Measurements from ENCODE around the gene CLEC3B.
"Not testable (repeated sequence)": the region's sequence is repeated elsewhere in the genome, so short reads cannot be mapped to it uniquely, and the experiment has no call there.

CLEC3B gene

GRCh38 chr3:45026038-45026437, at the start of gene CLEC3B:
Gene CLEC3B, plus strand, starts transcription at chr3:45026303. Its CDS starts 60 bp downstream, at chr3:45026363.
- no peak for DNase-seq

- DNase-seq: no peak
These were observed 44.9 kb upstream of the CLEC3B start for GRCh38 chr3:44981220-44981619.

GRCh38 chr3:44981751-44982150, 44.4 kb upstream of the CLEC3B start:
- DNase-seq: no peak

- no peak for DNase-seq
These were observed 43.3 kb upstream of the CLEC3B start for GRCh38 chr3:44982817-44983216.

GRCh38 chr3:44983484-44983941, 42.6 kb upstream of the CLEC3B start:
- no peak for DNase-seq

GRCh38 chr3:44984335-44984734, 41.8 kb upstream of the CLEC3B start:
- DNase-seq: no peak

GRCh38 chr3:44986330-44986729, 39.8 kb upstream of the CLEC3B start:
- not testable (repeated sequence) for DNase-seq

GRCh38 chr3:44987332-44987731, 38.8 kb upstream of the CLEC3B start:
- no peak for DNase-seq

- no peak for DNase-seq
These were observed 38.0 kb upstream of the CLEC3B start for GRCh38 chr3:44988073-44988472.

- DNase-seq: no peak
These were observed 37.0 kb upstream of the CLEC3B start for GRCh38 chr3:44989141-44989540.

- DNase-seq: no peak
These were observed 36.3 kb upstream of the CLEC3B start for GRCh38 chr3:44989636-44990373.

GRCh38 chr3:44991326-44991725, 34.8 kb upstream of the CLEC3B start:
- DNase-seq: no peak

- no peak for DNase-seq
These were observed 33.3 kb upstream of the CLEC3B start for GRCh38 chr3:44992555-44993470.

- no peak for DNase-seq
These were observed 32.5 kb upstream of the CLEC3B start for GRCh38 chr3:44993471-44994205.

GRCh38 chr3:44995142-44995770, 30.8 kb upstream of the CLEC3B start:
- peak; percentile 23 for DNase-seq

- no peak for DNase-seq
These were observed 29.5 kb upstream of the CLEC3B start for GRCh38 chr3:44996556-44996969.

GRCh38 chr3:44999782-45000181, 26.3 kb upstream of the CLEC3B start:
- no peak for DNase-seq

- no peak for DNase-seq
These were observed 25.3 kb upstream of the CLEC3B start for GRCh38 chr3:45000823-45001222.

GRCh38 chr3:45001738-45002137, 24.4 kb upstream of the CLEC3B start:
- no peak for DNase-seq

GRCh38 chr3:45002139-45002660, 23.9 kb upstream of the CLEC3B start:
- no peak for DNase-seq

- no peak for DNase-seq
These were observed 23.4 kb upstream of the CLEC3B start for GRCh38 chr3:45002720-45003119.

GRCh38 chr3:45003406-45003805, 22.7 kb upstream of the CLEC3B start:
- DNase-seq: no peak
